GM23338 (cell line): ENCODE measurements around the gene ACSS3. TPM values are rescaled to one million over a fixed set of nuclear protein-coding genes. Genes with fewer than 3 reads are reported as not detected.

ENCODE experiments used
- ATAC-seq: fragments of 200-7000 bp; cut with Tn5 transposase; 3 replicates; pipeline ENCODE4 v1.9.1; 2020
- DNase-seq: peaks from one replicate; pipeline ENCODE4 v3.0.0-alpha.2; 2015; ENCODE audit warnings: low spot score
- H2AFZ ChIP-seq: fragments of 200-600 bp; sonication (generic); 2 replicates; pipeline ENCODE4 v1.8.0; 2016; ENCODE audit warnings: antibody characterized with exemption, mild to moderate bottlenecking, moderate library complexity
- H3F3A ChIP-seq: fragments of 200-600 bp; sonication (generic); replicated peaks from 2 replicates; pipeline ENCODE4 v1.8.0; 2017; ENCODE audit warnings: antibody characterized with exemption, mixed run types, low read depth
- H3K27ac ChIP-seq: fragments of 200-600 bp; sonication (generic); 2 replicates; pipeline ENCODE4 v1.6.1; 2016; ENCODE audit warnings: low read depth
- H3K27me3 ChIP-seq: fragments of 200-600 bp; sonication (generic); 2 replicates; pipeline ENCODE4 v1.8.0; 2016; ENCODE audit warnings: mild to moderate bottlenecking, mixed run types, moderate library complexity; ENCODE audit not compliant: insufficient read depth
- H3K36me3 ChIP-seq: fragments of 200-600 bp; sonication (generic); 2 replicates; pipeline ENCODE4 v1.8.0; 2016; ENCODE audit warnings: mild to moderate bottlenecking; ENCODE audit not compliant: insufficient read depth
- H3K4me1 ChIP-seq: fragments of 200-600 bp; sonication (generic); 2 replicates; pipeline ENCODE4 v1.8.0; 2016; ENCODE audit warnings: mild to moderate bottlenecking, moderate library complexity; ENCODE audit not compliant: insufficient read depth
- H3K4me2 ChIP-seq: fragments of 200-600 bp; sonication (generic); 2 replicates; pipeline ENCODE4 v1.7.1; 2017; ENCODE audit warnings: mixed run types
- H3K4me3 ChIP-seq: fragments of 200-600 bp; sonication (generic); 2 replicates; pipeline ENCODE4 v1.6.1; 2016; ENCODE audit warnings: mixed run types
- H3K79me2 ChIP-seq: fragments of 200-600 bp; sonication (generic); replicated peaks from 2 replicates; pipeline ENCODE4 v1.8.0; 2017; ENCODE audit warnings: mild to moderate bottlenecking; ENCODE audit not compliant: insufficient read depth
- H3K9me2 ChIP-seq: fragments of 200-600 bp; sonication (generic); 2 replicates; pipeline ENCODE4 v1.8.0; 2017; ENCODE audit not compliant: insufficient read depth
- H4K20me1 ChIP-seq: fragments of 200-600 bp; sonication (generic); replicated peaks from 2 replicates; pipeline ENCODE4 v1.8.0; 2017; ENCODE audit warnings: mild to moderate bottlenecking; ENCODE audit not compliant: insufficient read depth
- H3K27ac Mint-ChIP-seq: 2 replicates; pipeline ENCODE4 v1.8.0; 2020; ENCODE audit warnings: inconsistent platforms, mild to moderate bottlenecking, moderate library complexity, mixed read lengths
- H3K27me3 Mint-ChIP-seq: 3 replicates; pipeline ENCODE4 v1.8.0; 2022; ENCODE audit warnings: low read depth, mild to moderate bottlenecking, moderate library complexity, mixed read lengths, inconsistent platforms; ENCODE audit not compliant: insufficient read depth, poor library complexity
- H3K36me3 Mint-ChIP-seq: 3 replicates; pipeline ENCODE4 v1.8.0; 2021; ENCODE audit warnings: low read depth, mild to moderate bottlenecking, inconsistent platforms, moderate library complexity, mixed read lengths
- H3K4me1 Mint-ChIP-seq: 3 replicates; pipeline ENCODE4 v1.8.0; 2020; ENCODE audit warnings: mild to moderate bottlenecking, inconsistent platforms, mixed read lengths
- H3K4me3 Mint-ChIP-seq: 3 replicates; pipeline ENCODE4 v1.8.0; 2021; ENCODE audit warnings: moderate library complexity, mild to moderate bottlenecking, inconsistent platforms, mixed read lengths
- H3K9me3 Mint-ChIP-seq: 3 replicates; pipeline ENCODE4 v1.8.0; 2020; ENCODE audit warnings: moderate library complexity, mild to moderate bottlenecking, inconsistent platforms, mixed read lengths
- CREB1 ChIP-seq: fragments of 250-450 bp; sonication (Bioruptor Pico); IDR thresholded peaks from 2 replicates; pipeline ENCODE4 v1.5.0; 2020; ENCODE audit warnings: low read depth, mild to moderate bottlenecking, moderate library complexity
- CTCF ChIP-seq, 2 experiments: fragments of 200-600 bp in 1 of 2; sonication (generic) in 1 of 2; conservative IDR thresholded peaks; 2 replicates each; pipeline versions ENCODE4 v1.5.1 to v1.6.1; 2016 to 2017; ENCODE audit warnings: antibody characterized with exemption in 2 of 2, low read depth in 2 of 2, mild to moderate bottlenecking in 2 of 2, moderate library complexity in 1 of 2
- EZH2 ChIP-seq: fragments of 200-600 bp; sonication (generic); IDR thresholded peaks from one replicate; pipeline ENCODE4 v1.8.0; 2017; ENCODE audit warnings: antibody characterized with exemption, mild to moderate bottlenecking, low read depth; ENCODE audit not compliant: unreplicated experiment
- EZH2phosphoT487 ChIP-seq: fragments of 200-600 bp; sonication (generic); IDR thresholded peaks from one replicate; pipeline ENCODE4 v1.8.1; 2018; ENCODE audit warnings: antibody characterized with exemption; ENCODE audit not compliant: unreplicated experiment
- JUNB ChIP-seq: IDR thresholded peaks from one replicate; pipeline ENCODE4 v1.6.1; 2016; ENCODE audit warnings: antibody characterized with exemption; ENCODE audit not compliant: unreplicated experiment
- NANOG ChIP-seq: IDR thresholded peaks from 2 replicates; pipeline ENCODE4 v1.6.1; 2016; ENCODE audit warnings: antibody characterized with exemption, borderline replicate concordance
- POLR2AphosphoS5 ChIP-seq: IDR thresholded peaks from 2 replicates; pipeline ENCODE4 v1.6.1; 2016; ENCODE audit warnings: antibody characterized with exemption, low read depth
- REST ChIP-seq: IDR thresholded peaks from one replicate; pipeline ENCODE4 v1.6.1; 2018; ENCODE audit warnings: antibody characterized with exemption; ENCODE audit not compliant: unreplicated experiment
- STAT1 ChIP-seq: IDR thresholded peaks from one replicate; pipeline ENCODE4 v1.6.1; 2016; ENCODE audit warnings: antibody characterized with exemption; ENCODE audit not compliant: unreplicated experiment
- ZNF114 ChIP-seq: fragments of 250-450 bp; sonication (Bioruptor Pico); IDR thresholded peaks from 2 replicates; pipeline ENCODE4 v1.5.0; 2020; ENCODE audit warnings: mild to moderate bottlenecking, moderate library complexity
- ZNF331 ChIP-seq: fragments of 250-450 bp; sonication (Bioruptor Pico); IDR thresholded peaks from 2 replicates; pipeline ENCODE4 v1.5.0; 2020; ENCODE audit warnings: low read depth, mild to moderate bottlenecking, moderate library complexity
- ZNF462 ChIP-seq: fragments of 250-450 bp; sonication (Bioruptor Pico); IDR thresholded peaks from 2 replicates; pipeline ENCODE4 v1.5.0; 2020; ENCODE audit warnings: mild to moderate bottlenecking, moderate library complexity
- polyA plus RNA-seq: library from polyadenylated mRNA; unstranded; fragments of >200 nt; fragmentation: Nextera tagmentation; extraction: Ambion mirVana; gene quantifications from 2 replicates; pipeline ENCODE4 v1.2.1, GENCODE V29; 2016
- total RNA-seq: library from RNA; depleted of rRNA; stranded (reverse); fragments of >200 nt; shearing (Covaris generic); gene quantifications from 2 replicates; pipeline ENCODE4 v1.2.3, GENCODE V29; 2014
- TF ChIP-seq, protein P1 (sequence below): IDR thresholded peaks from 2 replicates; pipeline ENCODE4 v1.6.1; 2016; ENCODE audit warnings: antibody characterized with exemption

ACSS3 gene
- total and polyA plus RNA-seq, 2 experiments from 2014 or later = 7.4 to 28.9 TPM

DNA sequence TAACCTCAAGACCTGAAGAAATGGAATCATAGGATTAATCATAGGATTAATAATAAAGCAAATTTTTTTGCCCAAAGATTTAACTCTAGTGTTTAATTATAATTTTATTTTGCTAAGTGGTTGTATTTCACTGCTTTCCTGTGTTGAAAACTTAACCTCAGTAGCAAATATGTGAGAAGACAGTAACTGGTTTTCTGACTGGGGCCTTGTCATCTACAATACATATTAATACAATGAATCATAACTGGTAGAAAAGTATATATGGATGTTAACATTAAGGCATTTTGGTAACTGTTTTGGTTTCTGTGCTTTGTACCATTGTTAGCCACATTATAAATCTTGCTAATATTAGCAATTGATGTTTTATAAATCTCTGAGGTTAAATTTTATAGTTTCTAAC, 92.2 kb downstream of the ACSS3 start:
- no peak for ATAC-seq
- H3K36me3 Mint-ChIP-seq = peaks cover 4% of the 10 kb centered on the region; the same call in 2 of the 3 replicates
- H3K4me2 ChIP-seq = no peak overlapping the region

More for the DNA sequence above, 92.2 kb downstream of the ACSS3 start:
- peaks cover 10% of the 10 kb centered on the region for H3K4me1 Mint-ChIP-seq
- Histone ChIP-seq H3K36me3 (no peaks in the 10 kb centered on the region; the same call in 1 of the 2 replicates), H3K27me3 (no peaks in the 10 kb centered on the region), H3K79me2 (no peaks in the 10 kb centered on the region), H3K9me2 (peaks cover 4% of the 10 kb centered on the region; the same call in 1 of the 2 replicates), H3F3A (no peaks in the 10 kb centered on the region), H4K20me1 (no peaks in the 10 kb centered on the region), H3K27ac (no peak overlapping the region), H3K4me1 (no peaks in the 10 kb centered on the region; the same call in 1 of the 2 replicates), H3K4me3 (no peak overlapping the region), H2AFZ (no peak overlapping the region)
- peaks cover 1% of the 10 kb centered on the region for H3K27me3 Mint-ChIP-seq
- no peak overlapping the region for H3K4me3 Mint-ChIP-seq
- H3K27ac Mint-ChIP-seq = no peak overlapping the region
- DNase-seq = no peak
- TF ChIP-seq JUNB (no peak), ZNF114 (CRISPR knock-in tag) (no peak), POLR2AphosphoS5 (no peak), ZNF331 (no peak), REST (no peak), CREB1 (CRISPR knock-in tag) (no peak), NANOG (no peak), EZH2 (no peak), EZH2phosphoT487 (no peak), ZNF462 (CRISPR knock-in tag) (no peak), STAT1 (no peak), CTCF (conservative IDR thresholded peaks at IDR 0.05; ENCODE audit: low read depth in 2 of 2) (no peak)
- TF ChIP-seq, protein P1, sequence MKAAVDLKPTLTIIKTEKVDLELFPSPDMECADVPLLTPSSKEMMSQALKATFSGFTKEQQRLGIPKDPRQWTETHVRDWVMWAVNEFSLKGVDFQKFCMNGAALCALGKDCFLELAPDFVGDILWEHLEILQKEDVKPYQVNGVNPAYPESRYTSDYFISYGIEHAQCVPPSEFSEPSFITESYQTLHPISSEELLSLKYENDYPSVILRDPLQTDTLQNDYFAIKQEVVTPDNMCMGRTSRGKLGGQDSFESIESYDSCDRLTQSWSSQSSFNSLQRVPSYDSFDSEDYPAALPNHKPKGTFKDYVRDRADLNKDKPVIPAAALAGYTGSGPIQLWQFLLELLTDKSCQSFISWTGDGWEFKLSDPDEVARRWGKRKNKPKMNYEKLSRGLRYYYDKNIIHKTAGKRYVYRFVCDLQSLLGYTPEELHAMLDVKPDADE = no peak
- no peaks in the 10 kb centered on the region for H3K9me3 Mint-ChIP-seq
